NCI-H1436 (cell line): Measurements from ENCODE around the gene EPS15.
"Not testable (repeated sequence)": the region's sequence is repeated elsewhere in the genome, so short reads cannot be mapped to it uniquely, and the experiment has no call there.

Experiments used
- DNase-seq: peaks from one replicate; lab custom pipeline; 2025; lab: John Stamatoyannopoulos, UW

The EPS15 gene

GRCh38 chr1:51515312-51515960, 3.6 kb downstream of the EPS15 start:
- DNase-seq = no peak

- no peak for DNase-seq
Observed at GRCh38 chr1:51514733-51515132, 4.3 kb downstream of the EPS15 start.

DNA sequence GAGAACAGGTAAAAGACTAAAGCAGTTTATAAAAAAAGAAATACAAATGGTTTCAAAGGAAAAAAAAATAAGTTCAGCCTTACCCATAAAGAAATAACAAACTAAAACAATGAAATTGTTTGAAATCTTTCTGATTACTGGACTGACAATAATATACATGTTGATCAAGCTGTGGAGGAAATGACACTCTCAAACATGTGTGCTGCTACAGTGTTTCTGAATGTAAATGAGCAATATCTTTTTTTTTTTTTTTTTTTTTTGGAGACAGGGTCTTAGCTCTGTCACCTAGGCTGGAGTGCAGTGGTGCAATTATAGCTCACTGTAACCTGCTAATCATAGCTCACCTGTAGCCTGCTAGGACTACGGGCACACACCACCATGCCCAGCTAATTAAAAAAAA, 6.5 kb downstream of the EPS15 start:
- no peak for DNase-seq

DNA sequence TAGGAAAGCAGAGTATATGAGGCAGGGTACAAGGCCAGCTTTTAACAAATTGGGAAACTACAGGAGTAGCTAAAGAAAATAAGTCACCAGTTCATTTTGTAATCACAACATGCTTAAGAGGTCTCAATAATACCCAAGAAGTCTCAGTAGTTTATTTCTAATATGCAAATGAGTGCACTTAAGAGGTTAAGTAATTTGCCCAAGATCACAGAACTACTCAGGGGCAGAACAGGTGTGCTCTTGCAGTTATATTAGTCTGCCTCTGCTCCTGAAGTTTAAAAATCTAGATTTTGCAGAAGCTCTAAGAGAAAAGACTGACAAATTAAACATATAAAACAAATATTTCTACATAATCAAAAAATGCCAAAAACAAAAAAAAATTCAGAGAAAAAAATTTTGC, 6.9 kb downstream of the EPS15 start:
- no peak for DNase-seq

- no peak for DNase-seq
Observed at GRCh38 chr1:51509773-51510172, 9.3 kb downstream of the EPS15 start.

DNA sequence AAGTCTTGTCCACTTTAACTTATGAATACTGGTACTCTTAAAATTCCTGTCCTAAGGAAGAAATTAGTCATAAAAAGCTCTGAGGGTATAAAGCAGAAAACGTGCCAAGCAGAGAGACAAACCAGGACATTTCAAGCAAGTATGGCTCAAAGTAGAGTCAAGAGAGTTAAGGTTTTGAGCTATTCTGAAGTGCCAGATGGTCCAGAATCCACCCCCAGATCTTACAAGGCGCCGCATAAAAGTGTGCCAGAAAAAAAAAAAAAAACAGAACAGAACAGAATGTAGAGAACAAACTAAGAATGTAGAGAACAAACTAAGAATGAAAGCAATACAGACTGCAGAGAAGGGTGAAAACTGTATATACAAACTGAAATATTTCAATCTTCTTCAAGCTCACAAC, 12.5 kb downstream of the EPS15 start:
- no peak for DNase-seq

DNA sequence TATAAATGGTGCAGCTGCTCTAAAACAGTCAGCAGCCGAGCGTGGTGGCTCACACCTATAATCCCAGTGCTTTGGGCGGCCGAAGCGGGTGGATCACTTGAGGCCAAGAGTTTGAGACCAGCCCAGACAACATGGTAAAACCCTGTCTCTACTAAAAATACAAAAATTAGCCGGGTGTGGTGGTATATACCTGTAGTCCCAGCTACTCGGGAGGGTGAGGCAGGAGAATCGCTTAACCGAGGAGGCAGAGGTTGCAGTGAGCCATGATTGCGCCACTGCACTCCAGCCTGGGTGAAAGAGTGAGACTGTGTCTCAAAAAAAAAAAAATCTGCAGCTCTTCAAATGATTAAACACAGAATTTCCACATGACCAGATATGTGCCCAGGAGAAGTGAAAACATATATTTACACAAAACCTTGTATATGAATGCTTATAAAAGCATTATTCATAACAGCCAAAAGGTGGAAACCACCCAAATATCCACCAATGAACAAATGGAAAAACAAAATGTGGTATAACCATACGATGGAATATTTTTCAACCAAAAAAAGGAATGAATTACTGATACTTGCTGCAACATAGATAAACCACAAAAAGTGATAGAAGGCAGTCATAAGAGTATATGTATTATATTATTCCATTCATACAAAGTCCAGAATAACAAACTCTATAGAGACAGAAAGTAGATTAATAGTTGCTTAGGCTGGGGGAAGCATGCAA, 14.1 kb downstream of the EPS15 start:
- no peak for DNase-seq

DNA sequence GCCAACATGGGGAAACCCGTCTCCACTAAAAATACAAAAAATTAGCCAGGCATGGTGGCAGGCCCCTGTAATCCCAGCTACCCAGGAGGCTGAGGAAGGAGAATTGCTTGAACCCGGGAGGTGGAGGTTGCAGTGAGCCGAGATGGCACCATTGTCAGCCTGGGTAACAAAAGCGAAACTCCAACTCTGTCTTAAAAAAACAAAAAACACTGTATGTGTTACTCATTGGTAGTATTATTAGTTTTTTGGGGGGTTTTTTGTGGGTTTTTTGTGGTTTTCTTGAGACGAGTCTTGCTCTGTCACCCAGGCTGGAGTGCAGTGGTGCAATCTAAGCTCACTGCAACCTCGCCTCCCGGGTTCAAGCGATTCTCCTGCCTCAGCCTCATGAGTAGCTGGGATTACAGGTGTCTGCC, 17.8 kb downstream of the EPS15 start:
- not testable (repeated sequence) for DNase-seq

DNA sequence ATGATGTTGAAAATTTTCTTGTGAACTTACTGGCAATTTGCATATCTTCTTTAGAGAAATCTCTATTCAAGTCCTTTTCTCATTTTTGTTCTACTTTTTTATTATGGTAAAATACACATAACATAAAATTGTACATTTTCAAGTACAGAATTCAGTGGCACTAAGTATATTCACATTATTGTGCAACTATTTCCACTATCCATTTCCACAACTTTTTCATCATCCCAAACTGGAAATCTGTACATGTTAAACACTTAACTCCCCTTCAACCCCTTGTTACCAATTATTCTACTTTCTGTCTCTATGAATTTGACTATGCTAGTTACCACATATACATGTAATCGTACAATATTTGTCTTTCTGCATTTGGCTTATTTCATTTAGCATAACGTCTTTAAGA, 19.4 kb downstream of the EPS15 start:
- DNase-seq = no peak

DNA sequence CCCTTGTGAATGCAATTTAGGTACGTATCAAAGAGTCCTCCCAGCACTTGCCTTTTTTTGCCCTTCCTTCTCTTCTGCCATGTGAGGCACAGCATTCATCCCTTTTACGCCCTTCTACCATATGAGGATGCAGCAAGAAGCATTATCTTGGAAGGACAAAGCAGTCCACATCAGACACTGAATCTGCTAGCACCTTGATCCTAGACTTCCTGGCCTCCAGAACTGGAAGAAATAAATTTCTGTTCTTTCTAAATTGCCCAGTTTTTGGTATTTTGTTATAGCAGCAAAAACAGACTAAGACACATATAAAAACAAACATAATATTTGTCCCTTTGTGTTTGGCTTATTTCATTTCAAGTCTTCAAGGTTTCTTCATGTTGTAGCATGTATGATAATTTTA, 20.1 kb downstream of the EPS15 start:
- no peak for DNase-seq

DNA sequence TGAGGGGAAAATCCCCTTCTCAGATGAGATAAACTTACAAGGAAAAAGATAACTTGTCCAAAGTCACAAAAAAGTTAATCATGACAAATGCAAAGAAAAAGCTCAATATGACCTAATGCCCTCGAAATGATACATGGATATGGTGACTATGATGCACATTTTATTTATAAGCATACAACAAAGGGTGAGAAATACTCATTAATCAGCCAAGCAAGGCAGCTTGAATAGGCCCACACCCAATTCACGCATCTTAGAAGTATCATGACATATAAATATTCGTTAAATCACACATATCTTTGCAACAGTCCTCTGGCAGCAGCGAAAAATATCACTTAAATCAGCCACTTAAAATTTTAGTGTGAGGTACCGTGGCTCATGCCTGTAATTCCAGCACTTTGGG, 21.7 kb downstream of the EPS15 start:
- DNase-seq = no peak

DNA sequence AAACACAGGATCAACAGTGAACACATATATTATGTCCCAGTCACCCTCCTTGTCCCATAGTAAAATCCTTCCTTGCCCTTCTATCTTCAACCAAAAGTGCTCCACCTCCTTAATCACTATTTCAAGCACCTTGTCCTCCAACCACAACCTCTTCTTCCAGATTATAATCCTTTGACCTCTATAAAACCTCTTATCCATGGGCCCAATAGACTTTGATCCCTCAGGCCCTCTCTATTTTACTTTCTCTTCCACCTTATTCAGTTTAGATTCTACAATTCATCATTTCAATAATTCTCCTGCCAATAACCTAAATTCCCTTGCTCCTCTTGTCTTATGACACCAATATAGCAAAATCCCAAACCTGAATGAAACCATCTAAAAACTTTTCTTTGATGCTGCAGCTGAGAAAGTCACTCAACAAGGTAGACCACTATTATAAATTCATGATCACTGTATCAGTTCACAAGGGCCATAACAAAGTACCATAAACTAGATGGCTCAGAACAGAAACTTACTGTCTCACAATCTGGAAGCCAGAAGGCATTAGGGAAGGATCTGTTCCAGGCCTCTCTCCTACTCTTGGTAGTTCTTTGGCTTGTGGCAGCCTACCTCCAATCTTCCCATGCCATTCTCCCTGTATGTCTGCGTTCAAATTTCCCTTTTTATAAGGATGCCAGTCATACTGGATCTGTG, 24.8 kb downstream of the EPS15 start:
- DNase-seq = no peak

DNA sequence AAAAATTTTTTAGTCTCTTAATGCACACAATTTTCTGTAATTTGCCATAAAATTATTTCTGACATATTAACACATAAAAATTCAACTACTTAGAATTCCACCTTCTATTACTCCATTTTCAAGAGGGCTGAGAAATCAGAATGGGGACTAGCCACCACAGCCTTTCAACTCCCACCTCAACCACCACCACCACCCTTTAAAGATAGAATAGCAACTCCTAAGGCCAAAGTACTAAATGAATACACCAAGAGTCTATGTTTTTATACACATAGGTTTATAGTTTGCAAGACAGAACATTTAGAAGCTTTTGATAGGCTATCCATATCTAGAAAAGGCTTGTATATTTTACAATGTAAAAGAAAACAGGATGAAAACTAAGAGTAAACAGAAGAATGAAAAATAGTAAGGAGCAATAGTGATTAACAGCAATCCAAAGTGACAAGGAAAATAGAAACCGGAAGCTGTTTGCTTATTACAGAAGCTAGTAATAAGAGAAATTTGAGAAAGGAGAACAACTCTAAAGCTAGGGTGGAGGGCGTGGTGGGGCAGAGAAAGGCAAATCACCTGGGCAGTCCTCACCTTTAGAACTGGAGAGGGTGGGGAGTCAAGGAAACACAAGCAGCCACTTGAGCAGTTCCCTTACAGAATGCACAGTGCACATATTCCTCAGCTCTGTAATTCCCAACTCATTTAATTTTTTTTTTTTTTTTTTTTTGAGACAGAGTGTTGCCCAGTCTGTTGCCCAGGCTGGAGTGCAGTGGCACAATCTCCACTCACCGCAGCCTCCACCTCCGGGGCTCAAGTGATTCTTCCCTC, 27.7 kb downstream of the EPS15 start:
- DNase-seq = peak; percentile 35

- no peak for DNase-seq
Observed at GRCh38 chr1:51489472-51489871, 29.6 kb downstream of the EPS15 start.

DNA sequence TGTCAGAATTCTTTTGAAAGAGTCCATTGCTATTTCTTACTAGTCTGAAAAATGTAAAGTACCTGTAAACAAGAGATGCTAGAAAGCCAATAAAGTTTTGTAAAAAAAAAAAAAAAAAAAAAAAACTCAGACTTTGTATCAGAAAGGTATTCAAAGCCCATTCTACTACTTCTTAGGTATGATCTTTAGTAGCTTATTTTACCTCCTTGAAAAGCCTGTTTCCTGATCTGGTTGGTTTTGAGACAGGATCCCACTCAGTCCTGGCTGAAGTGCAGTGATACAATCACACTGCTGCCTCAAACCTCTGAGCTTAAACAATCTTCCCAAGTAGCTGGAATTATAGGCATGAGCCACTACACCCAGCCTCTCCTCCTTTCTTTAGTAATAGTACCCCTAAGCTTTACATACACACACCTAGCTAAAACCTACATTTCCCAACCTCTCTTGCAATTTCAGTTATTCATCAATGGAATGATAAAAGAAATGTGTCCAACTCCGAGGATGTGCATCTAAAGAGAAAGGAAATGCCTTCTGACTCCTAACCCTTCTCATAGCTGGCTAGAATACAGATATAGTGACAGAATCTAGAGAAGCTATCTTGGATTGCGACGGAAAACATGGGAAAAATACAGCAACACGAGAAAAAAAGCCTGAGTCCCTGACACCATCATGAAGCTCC, 30.6 kb downstream of the EPS15 start:
- no peak for DNase-seq

- no peak for DNase-seq
Observed at GRCh38 chr1:51487628-51488027, 31.4 kb downstream of the EPS15 start.

- DNase-seq = no peak
Observed at GRCh38 chr1:51484591-51484990, 34.5 kb downstream of the EPS15 start.

DNA sequence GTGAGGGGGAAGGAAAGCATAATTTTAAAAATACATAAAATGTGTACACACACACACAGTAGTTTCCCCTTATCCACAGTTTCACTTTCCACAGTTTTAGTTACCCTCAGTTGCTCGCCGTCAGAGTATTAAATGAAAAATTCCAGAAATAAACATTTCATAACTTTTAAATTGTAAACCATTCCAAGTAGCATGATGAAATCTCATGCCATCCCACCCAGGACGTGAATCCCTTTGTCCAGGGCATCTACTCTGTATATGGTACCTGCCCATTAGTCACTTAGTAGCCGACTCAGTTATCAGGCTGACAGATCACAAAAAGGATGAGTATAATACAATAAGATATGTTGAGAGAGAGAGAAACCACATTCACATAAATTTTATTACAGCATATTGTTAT, 36.2 kb downstream of the EPS15 start:
- no peak for DNase-seq

DNA sequence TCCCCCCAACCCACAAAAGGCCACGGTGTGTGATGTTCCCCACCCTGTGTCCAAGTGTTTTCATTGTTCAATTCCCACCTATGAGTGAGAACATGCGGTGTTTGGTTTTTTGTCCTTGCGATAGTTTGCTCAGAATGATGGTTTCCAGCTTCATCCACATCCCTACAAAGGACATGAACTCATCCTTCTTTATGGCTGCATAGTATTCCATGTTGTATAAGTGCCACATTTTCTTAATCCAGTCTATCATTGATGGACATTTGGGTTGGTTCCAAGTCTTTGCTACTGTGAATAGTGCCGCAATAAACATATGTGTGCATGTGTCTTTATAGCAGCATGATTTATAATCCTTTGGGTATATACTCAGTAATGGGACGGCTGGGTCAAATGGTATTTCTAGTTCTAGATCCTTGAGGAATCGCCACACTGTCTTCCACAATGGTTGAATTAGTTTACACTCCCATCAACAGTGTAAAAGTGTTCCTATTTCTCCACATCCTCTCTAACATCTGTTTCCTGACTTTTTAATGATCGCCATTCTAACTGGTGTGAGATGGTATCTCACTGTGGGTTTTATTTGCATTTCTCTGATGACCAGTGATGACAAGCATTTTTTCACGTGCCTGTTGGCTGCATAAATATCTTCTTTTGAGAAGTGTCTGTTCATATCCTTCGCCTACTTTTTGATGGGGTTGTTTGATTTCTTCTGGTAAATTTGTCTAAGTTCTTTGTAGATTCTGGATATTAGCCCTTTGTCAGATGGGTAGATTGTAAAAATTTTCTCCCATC, 44.0 kb downstream of the EPS15 start:
- not testable (repeated sequence) for DNase-seq

- no peak for DNase-seq
Observed at GRCh38 chr1:51473331-51474115, 45.5 kb downstream of the EPS15 start.
